Body of pancreas (tissue), 4 donors: ENCODE data around the gene NT5C2.

Experiments used
- CTCF ChIP-seq, 7 experiments: fragments of 450-650 bp in 4 of 7; fragments of 200-600 bp in 3 of 7; sonication (generic) in 3 of 7; IDR thresholded peaks; one replicate each; pipeline ENCODE4 v1.5.1; 2016 to 2019; ENCODE audit warnings: antibody characterized with exemption in 7 of 7
- POLR2A ChIP-seq, 3 donors: fragments of 450-650 bp; IDR thresholded peaks; one replicate each; pipeline ENCODE4 v1.6.1; 2016; ENCODE audit warnings: antibody characterized with exemption in 3 of 3, mild to moderate bottlenecking in 2 of 3

- TF ChIP-seq CTCF (IDR thresholded peaks at IDR 0.05): no peak
- no peak for TF ChIP-seq POLR2A (IDR thresholded peaks at IDR 0.05)
Measured at GRCh38 chr10:103083266-103083976, 109.7 kb downstream of the NT5C2 start.
